ENCODE measurements around the gene CCHCR1. TPM values are rescaled to one million over a fixed set of nuclear protein-coding genes. Genes with fewer than 3 reads are reported as not detected.

CCHCR1 gene
- polyA plus RNA-seq, 1 donor from 2014 or later: 19.7 TPM

GRCh38 chr6:31139599-31139998 lies 18.0 kb downstream of the CCHCR1 start:
- Histone ChIP-seq H4K20me1 (ENCODE audit: insufficient read depth) (no peaks in the 10 kb centered on the region), H2AFZ (ENCODE audit: low read depth, low read length) (no peak overlapping the region), H3K79me2 (replicated peaks; ENCODE audit: insufficient read depth, low read length) (no peaks in the 10 kb centered on the region), H3K27ac (ENCODE audit: low read length) (no peak overlapping the region), H3K27me3 (ENCODE audit: insufficient read depth, low read depth, low read length) (no peaks in the 10 kb centered on the region), H3K4me2 (ENCODE audit: low read length) (no peak overlapping the region), H3K9me3 (ENCODE audit: low read length) (no peaks in the 10 kb centered on the region), H3K36me3 (ENCODE audit: insufficient read depth, low read length) (no peaks in the 10 kb centered on the region), H3F3A (ENCODE audit: insufficient read depth, low read length, poor library complexity, severe bottlenecking) (no peaks in the 10 kb centered on the region), H3K4me3 (ENCODE audit: low read length) (no peak overlapping the region), H3K9ac (ENCODE audit: low read length) (no peak overlapping the region), H3K9me2 (ENCODE audit: insufficient read depth, low read length) (no peaks in the 10 kb centered on the region)
- TF ChIP-seq MXI1 (conservative IDR thresholded peaks at IDR 0.05; ENCODE audit: poor library complexity, severe bottlenecking): no peak
- no peak for TF ChIP-seq RAD21 (conservative IDR thresholded peaks at IDR 0.05)
- TF ChIP-seq TAF1 (IDR thresholded peaks at IDR 0.05; ENCODE audit: low read depth): no peak
- TF ChIP-seq EP300 (conservative IDR thresholded peaks at IDR 0.05; ENCODE audit: poor library complexity, severe bottlenecking): no peak
- TF ChIP-seq POLR2AphosphoS5 (IDR thresholded peaks at IDR 0.05): no peak
- TF ChIP-seq, protein P1, sequence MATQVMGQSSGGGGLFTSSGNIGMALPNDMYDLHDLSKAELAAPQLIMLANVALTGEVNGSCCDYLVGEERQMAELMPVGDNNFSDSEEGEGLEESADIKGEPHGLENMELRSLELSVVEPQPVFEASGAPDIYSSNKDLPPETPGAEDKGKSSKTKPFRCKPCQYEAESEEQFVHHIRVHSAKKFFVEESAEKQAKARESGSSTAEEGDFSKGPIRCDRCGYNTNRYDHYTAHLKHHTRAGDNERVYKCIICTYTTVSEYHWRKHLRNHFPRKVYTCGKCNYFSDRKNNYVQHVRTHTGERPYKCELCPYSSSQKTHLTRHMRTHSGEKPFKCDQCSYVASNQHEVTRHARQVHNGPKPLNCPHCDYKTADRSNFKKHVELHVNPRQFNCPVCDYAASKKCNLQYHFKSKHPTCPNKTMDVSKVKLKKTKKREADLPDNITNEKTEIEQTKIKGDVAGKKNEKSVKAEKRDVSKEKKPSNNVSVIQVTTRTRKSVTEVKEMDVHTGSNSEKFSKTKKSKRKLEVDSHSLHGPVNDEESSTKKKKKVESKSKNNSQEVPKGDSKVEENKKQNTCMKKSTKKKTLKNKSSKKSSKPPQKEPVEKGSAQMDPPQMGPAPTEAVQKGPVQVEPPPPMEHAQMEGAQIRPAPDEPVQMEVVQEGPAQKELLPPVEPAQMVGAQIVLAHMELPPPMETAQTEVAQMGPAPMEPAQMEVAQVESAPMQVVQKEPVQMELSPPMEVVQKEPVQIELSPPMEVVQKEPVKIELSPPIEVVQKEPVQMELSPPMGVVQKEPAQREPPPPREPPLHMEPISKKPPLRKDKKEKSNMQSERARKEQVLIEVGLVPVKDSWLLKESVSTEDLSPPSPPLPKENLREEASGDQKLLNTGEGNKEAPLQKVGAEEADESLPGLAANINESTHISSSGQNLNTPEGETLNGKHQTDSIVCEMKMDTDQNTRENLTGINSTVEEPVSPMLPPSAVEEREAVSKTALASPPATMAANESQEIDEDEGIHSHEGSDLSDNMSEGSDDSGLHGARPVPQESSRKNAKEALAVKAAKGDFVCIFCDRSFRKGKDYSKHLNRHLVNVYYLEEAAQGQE (IDR thresholded peaks at IDR 0.05; ENCODE audit: borderline replicate concordance): no peak
- no peak for TF ChIP-seq SMC3 (conservative IDR thresholded peaks at IDR 0.05; ENCODE audit: poor library complexity)
- TF ChIP-seq EZH2 (IDR thresholded peaks at IDR 0.05; ENCODE audit: borderline replicate concordance, insufficient read depth, low read length, poor library complexity, severe bottlenecking): no peak
- TF ChIP-seq, protein P2, sequence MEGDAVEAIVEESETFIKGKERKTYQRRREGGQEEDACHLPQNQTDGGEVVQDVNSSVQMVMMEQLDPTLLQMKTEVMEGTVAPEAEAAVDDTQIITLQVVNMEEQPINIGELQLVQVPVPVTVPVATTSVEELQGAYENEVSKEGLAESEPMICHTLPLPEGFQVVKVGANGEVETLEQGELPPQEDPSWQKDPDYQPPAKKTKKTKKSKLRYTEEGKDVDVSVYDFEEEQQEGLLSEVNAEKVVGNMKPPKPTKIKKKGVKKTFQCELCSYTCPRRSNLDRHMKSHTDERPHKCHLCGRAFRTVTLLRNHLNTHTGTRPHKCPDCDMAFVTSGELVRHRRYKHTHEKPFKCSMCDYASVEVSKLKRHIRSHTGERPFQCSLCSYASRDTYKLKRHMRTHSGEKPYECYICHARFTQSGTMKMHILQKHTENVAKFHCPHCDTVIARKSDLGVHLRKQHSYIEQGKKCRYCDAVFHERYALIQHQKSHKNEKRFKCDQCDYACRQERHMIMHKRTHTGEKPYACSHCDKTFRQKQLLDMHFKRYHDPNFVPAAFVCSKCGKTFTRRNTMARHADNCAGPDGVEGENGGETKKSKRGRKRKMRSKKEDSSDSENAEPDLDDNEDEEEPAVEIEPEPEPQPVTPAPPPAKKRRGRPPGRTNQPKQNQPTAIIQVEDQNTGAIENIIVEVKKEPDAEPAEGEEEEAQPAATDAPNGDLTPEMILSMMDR (IDR thresholded peaks at IDR 0.05; ENCODE audit: poor library complexity, severe bottlenecking): no peak

- Histone ChIP-seq H3F3A (ENCODE audit: insufficient read depth, low read length, poor library complexity, severe bottlenecking) (no peaks in the 10 kb centered on the region), H3K79me2 (replicated peaks; ENCODE audit: insufficient read depth, low read length) (no peaks in the 10 kb centered on the region), H3K4me3 (ENCODE audit: low read length) (no peak within 1 kb of the TSS), H3K27me3 (ENCODE audit: insufficient read depth, low read depth, low read length) (no peaks in the 10 kb centered on the region), H3K9me3 (ENCODE audit: low read length) (no peaks in the 10 kb centered on the region), H3K9ac (ENCODE audit: low read length) (no peak within 1 kb of the TSS), H3K4me2 (ENCODE audit: low read length) (no peak within 1 kb of the TSS), H3K9me2 (ENCODE audit: insufficient read depth, low read length) (no peaks in the 10 kb centered on the region), H3K27ac (ENCODE audit: low read length) (no peak within 1 kb of the TSS), H4K20me1 (ENCODE audit: insufficient read depth) (no peaks in the 10 kb centered on the region), H2AFZ (ENCODE audit: low read depth, low read length) (no peak within 1 kb of the TSS), H3K36me3 (ENCODE audit: insufficient read depth, low read length) (no peaks in the 10 kb centered on the region)
- TF ChIP-seq, protein P1 (IDR thresholded peaks at IDR 0.05; ENCODE audit: borderline replicate concordance): no peak
- TF ChIP-seq SMC3 (conservative IDR thresholded peaks at IDR 0.05; ENCODE audit: poor library complexity) (no peak), EP300 (conservative IDR thresholded peaks at IDR 0.05; ENCODE audit: poor library complexity, severe bottlenecking) (no peak), RAD21 (conservative IDR thresholded peaks at IDR 0.05) (no peak), EZH2 (IDR thresholded peaks at IDR 0.05; ENCODE audit: borderline replicate concordance, insufficient read depth, low read length, poor library complexity, severe bottlenecking) (no peak)
- TF ChIP-seq, protein P2 (IDR thresholded peaks at IDR 0.05; ENCODE audit: poor library complexity, severe bottlenecking): no peak
Measured at GRCh38 chr6:31138982-31139381, 18.6 kb downstream of the CCHCR1 start, which contains the start of gene PSORS1C2. Gene PSORS1C2 (minus strand): TSS chr6:31139066. CDS start chr6:31139026, 40 bp downstream.
